HFFc6 (cell line): ENCODE data around the gene ZNF620. TPM values are rescaled to one million over a fixed set of nuclear protein-coding genes. Genes with fewer than 3 reads are reported as not detected.

Experiments
- DNase-seq: peaks from one replicate; pipeline ENCODE4 v3.0.0-alpha.2; 2018
- H3K27ac Mint-ChIP-seq: 2 replicates; pipeline ENCODE4 v1.8.0; 2020; ENCODE audit warnings: mild to moderate bottlenecking, mixed read lengths
- H3K27me3 Mint-ChIP-seq: 2 replicates; pipeline ENCODE4 v1.8.0; 2021; ENCODE audit warnings: mild to moderate bottlenecking, moderate library complexity, mixed read lengths; ENCODE audit not compliant: insufficient read depth
- H3K36me3 Mint-ChIP-seq: 2 replicates; pipeline ENCODE4 v1.8.0; 2021; ENCODE audit warnings: low read depth, mixed read lengths
- H3K4me1 Mint-ChIP-seq: 2 replicates; pipeline ENCODE4 v1.8.0; 2020; ENCODE audit warnings: low read depth, mixed read lengths
- H3K4me3 Mint-ChIP-seq: 2 replicates; pipeline ENCODE4 v1.8.0; 2020; ENCODE audit warnings: mild to moderate bottlenecking, moderate library complexity, mixed read lengths
- H3K9me3 Mint-ChIP-seq: 2 replicates; pipeline ENCODE4 v1.8.0; 2020; ENCODE audit warnings: mild to moderate bottlenecking, mixed read lengths
- total RNA-seq, 6 experiments: library from RNA; stranded (reverse); fragmentation: NEBNext Ultra II Directional; extraction: Animal tissue kit (Norgen Biotek cat#: 25700); gene quantifications; 2 replicates in 1 of 6; 3 replicates in 5 of 6; pipeline ENCODE4 v1.2.3, GENCODE V29; 2021
- TF ChIP-seq, protein P1 (sequence below): fragments of 200-600 bp; sonication (generic); IDR thresholded peaks from 2 replicates; pipeline ENCODE4 v1.5.0; 2021; ENCODE audit warnings: antibody characterized with exemption, mild to moderate bottlenecking

ZNF620 gene
- total RNA-seq, 6 experiments from 2014 or later, result 0.54 to 1.2 (median 0.69) TPM

DNA sequence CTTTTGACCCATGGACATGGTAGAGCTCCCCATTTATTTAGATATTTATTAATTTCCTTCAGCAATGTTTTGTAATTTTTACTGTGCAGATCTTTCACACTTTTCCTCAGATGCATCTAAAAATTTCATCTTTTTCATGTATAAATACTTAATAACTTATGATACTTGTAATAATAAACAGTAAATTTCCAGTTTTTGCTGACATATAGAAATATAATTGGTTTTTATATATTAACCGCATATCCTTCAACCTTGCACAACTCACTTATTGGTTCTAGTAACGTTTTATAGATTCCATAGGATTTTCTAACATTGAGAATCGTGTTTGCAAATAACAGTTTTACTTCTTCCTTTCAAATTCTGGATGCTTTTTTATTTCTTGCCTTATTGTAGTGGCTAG is 15.4 kb downstream of the ZNF620 start:
- Mint-ChIP-seq H3K4me3 (no peak overlapping the region), H3K27ac (no peak overlapping the region), H3K36me3 (peaks cover 1% of the 10 kb centered on the region), H3K27me3 (no peaks in the 10 kb centered on the region), H3K9me3 (no peaks in the 10 kb centered on the region), H3K4me1 (peaks cover 19% of the 10 kb centered on the region)
- TF ChIP-seq, protein P1, sequence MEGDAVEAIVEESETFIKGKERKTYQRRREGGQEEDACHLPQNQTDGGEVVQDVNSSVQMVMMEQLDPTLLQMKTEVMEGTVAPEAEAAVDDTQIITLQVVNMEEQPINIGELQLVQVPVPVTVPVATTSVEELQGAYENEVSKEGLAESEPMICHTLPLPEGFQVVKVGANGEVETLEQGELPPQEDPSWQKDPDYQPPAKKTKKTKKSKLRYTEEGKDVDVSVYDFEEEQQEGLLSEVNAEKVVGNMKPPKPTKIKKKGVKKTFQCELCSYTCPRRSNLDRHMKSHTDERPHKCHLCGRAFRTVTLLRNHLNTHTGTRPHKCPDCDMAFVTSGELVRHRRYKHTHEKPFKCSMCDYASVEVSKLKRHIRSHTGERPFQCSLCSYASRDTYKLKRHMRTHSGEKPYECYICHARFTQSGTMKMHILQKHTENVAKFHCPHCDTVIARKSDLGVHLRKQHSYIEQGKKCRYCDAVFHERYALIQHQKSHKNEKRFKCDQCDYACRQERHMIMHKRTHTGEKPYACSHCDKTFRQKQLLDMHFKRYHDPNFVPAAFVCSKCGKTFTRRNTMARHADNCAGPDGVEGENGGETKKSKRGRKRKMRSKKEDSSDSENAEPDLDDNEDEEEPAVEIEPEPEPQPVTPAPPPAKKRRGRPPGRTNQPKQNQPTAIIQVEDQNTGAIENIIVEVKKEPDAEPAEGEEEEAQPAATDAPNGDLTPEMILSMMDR, result no peak
- no peak for DNase-seq

DNA sequence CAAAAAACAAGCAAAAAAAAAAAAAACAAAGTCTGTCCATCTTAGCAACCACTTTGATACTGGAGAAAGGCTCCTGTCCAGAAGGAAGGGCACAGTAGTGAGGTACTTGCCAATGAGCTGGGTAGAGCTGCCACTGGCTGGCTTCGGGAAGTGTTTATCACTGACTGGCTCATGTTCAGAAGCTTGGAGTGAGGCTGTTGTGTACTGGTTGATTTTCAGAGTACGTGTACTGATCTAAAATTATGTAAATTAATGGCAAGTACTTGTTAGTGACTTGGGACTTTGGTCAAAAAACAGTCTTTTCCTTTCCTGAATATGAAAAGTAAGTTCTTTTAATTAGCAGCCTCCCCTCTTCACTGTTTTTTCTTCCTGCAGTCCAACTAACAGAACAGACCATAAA is 17.9 kb downstream of the ZNF620 start:
- TF ChIP-seq, protein P1, result no peak
- H3K4me3 Mint-ChIP-seq, result peak overlapping the region; percentile 94
- no peaks in the 10 kb centered on the region for H3K9me3 Mint-ChIP-seq
- no peak for DNase-seq
- peak overlapping the region; percentile 97 for H3K27ac Mint-ChIP-seq
- no peaks in the 10 kb centered on the region for H3K27me3 Mint-ChIP-seq
- H3K36me3 Mint-ChIP-seq, result peaks cover 21% of the 10 kb centered on the region
- H3K4me1 Mint-ChIP-seq, result peaks cover 11% of the 10 kb centered on the region

DNA sequence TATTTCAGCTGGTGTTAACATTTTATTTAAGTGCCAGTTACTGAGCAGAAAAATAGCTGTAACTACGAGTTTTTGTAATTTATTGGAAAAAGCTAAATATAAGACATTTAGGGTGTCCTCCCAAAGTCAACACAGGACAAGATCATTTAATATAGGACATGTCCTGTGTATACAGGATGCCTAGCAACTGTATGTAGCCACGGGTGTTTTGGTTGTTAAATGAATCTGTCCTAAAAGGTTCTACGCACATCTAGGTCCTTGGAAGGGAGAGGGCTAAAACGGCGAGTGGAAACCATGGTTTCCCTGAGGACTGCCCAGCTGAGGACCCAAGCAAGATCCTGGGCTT is 18.4 kb downstream of the ZNF620 start:
- Mint-ChIP-seq H3K27ac (peak overlapping the region; percentile 97), H3K9me3 (no peaks in the 10 kb centered on the region), H3K36me3 (peaks cover 25% of the 10 kb centered on the region), H3K27me3 (no peaks in the 10 kb centered on the region), H3K4me1 (peaks cover 11% of the 10 kb centered on the region), H3K4me3 (peak overlapping the region; percentile 94)
- no peak for DNase-seq
- TF ChIP-seq, protein P1, result no peak

- H3K4me3 Mint-ChIP-seq, result peak within 1 kb of the TSS; percentile 94
- TF ChIP-seq, protein P1, result peak; percentile 26; the same call in 1 of the 2 replicates
- no peaks in the 10 kb centered on the region for H3K9me3 Mint-ChIP-seq
- peaks cover 11% of the 10 kb centered on the region for H3K4me1 Mint-ChIP-seq
- DNase-seq, result peak; percentile 72
- peak within 1 kb of the TSS; percentile 97 for H3K27ac Mint-ChIP-seq
- H3K27me3 Mint-ChIP-seq, result no peaks in the 10 kb centered on the region
- peaks cover 29% of the 10 kb centered on the region for H3K36me3 Mint-ChIP-seq
Measured at GRCh38 chr3:40524568-40525285, 18.9 kb downstream of the ZNF620 start, which contains the start of gene ZNF621. Gene ZNF621, plus strand, starts transcription at chr3:40524960. Its CDS starts 881 bp downstream, at chr3:40525841.

DNA sequence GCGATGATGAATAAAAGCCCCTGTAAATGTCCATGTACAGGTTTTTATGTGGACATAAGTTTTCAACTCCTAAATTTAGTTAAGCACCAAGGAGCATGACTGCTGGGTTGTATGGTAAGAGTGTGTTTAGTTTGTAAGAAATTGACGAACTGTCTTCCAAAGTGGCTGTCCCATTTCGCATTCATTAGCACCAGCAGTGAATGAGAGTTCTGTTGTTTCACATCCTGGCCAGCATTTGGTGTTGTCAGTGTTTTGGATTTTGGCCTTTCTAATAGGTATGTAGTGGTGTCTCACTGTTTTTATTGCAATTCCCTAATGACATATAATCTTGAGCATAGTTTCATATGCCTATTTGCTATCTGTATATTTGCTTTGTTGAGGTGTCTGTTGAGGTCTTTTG is 22.6 kb downstream of the ZNF620 start:
- H3K4me3 Mint-ChIP-seq, result no peak overlapping the region
- no peak overlapping the region for H3K27ac Mint-ChIP-seq

More for the DNA sequence above, 22.6 kb downstream of the ZNF620 start:
- DNase-seq, result no peak
- Mint-ChIP-seq H3K27me3 (peaks cover 3% of the 10 kb centered on the region; the same call in 1 of the 2 replicates), H3K36me3 (peaks cover 66% of the 10 kb centered on the region), H3K9me3 (peaks cover 29% of the 10 kb centered on the region), H3K4me1 (peaks cover 11% of the 10 kb centered on the region)
- TF ChIP-seq, protein P1, result no peak
